Measurements from ENCODE around the gene TLL2.

The TLL2 gene

DNA sequence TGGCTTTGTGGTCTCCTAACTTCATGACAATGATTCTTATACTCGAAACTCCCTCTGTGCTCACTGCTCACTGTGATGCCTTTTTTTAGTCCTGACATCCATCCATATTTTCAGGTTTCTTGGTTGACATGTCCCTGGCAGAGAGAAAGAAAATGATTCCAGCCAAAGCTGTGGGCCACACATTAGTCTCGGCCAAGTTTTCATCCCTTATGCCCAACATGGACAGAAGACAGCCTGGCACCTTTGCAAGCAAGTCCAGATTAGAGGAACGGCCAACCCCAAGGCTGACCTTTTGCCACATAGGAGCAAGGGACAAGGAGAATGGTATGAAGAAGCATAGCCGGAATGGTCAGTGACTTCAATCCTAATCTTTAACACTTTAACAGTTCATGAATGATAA is 146.3 kb downstream of the TLL2 start:
- H3K4me3 ChIP-seq (ENCODE audit: low read depth, low read length) = no peak overlapping the region

DNA sequence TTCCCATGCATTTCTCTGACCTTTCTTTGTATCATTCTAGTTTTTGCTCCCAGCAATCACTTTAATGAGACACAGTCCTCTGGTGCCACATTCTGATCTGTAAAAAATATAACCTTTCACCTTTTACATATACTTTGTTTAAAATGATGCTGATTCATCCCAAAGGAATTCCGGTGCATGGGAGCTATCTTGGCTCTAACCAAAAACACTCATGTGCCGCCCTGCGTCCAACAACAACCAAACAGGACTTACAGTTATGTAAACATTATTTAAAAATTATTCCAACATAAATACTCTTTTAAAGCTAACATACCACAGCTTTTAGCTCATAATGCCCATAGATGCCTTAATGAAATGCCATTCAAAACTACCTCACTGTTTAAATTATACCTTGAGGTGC is 147.2 kb downstream of the TLL2 start:
- H3K4me3 ChIP-seq (ENCODE audit: low read depth, low read length) = no peak overlapping the region

DNA sequence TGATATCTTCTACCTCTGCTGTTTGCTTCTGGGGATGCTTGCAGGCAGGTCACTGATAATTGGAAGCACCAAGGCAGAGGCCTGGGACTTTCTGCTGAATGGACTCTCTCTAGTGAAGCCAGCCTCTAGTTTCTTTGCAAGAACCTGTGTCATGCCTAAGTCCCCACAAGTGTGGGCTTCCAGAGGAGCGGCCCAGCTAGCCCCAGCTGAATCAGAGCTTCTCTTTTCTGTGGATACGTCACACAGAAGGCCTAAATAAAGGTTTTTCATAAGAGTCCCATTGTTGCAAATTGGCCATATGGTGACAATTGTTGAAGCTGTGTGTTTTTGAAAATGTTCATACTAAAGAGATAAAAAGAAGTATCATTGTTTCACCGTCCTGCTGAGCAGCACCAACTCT is 148.2 kb downstream of the TLL2 start:
- no peak overlapping the region for H3K4me3 ChIP-seq (ENCODE audit: low read depth, low read length)

DNA sequence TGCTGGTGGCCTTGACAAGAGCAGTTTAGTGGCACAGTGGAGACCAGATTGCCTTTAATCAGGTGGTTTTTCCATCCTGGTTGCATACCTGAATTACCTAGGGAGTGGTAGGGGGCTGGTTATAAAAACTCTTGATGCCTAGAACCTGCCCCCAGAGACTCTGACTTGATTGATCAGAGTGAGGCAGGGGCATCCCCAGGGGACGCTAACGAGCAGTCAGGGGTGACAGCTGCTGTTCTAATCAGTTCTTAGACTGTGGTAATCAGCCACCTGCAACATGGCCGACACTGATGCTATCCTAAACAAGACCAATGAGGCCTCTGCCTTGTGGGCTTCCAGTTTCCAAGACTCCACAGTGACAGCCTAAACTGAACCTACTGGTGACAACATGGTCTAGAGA is 153.0 kb downstream of the TLL2 start:
- no peak overlapping the region for H3K4me3 ChIP-seq (ENCODE audit: low read depth, low read length)

DNA sequence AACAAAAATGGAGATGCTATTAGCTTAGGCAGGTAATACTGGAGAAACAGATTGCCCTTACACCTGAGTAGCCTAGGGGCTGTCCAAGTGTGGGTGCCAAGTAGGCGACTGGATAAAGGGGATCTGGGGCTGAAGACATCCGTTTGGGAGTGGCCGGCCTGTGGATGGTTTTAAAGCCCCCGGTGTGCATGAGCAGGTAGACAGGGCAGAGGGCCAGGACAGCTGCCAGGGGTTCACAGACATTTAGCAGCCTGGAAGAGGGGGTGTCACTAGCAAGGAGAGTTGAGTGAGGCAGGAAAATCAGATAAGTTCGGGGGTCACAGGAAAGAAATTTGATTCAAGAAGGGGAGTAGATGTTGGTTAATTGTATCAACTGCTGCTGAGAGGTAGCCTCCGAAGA is 153.4 kb downstream of the TLL2 start:
- H3K4me3 ChIP-seq (ENCODE audit: low read depth, low read length) = no peak overlapping the region

DNA sequence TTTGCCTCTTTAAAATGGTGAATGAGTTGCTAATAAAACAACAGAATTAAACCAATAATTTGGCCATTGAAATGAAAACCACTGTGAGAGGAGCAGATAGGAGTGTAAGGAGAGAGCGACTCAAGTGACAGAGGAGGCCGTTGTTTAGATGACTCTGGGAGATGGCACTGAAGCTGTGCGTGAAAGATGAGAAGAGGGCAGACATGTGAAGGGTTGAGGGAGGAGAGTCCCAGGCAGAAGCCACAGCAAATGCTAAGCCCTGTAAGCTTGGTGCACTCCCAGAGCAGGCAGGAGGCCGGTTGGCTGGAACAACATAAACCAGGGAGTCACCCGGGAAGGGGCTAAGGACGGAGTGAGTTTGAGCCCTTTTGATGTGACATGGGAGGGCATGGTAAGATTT is 154.1 kb downstream of the TLL2 start:
- no peak overlapping the region for H3K4me3 ChIP-seq (ENCODE audit: low read depth, low read length)

DNA sequence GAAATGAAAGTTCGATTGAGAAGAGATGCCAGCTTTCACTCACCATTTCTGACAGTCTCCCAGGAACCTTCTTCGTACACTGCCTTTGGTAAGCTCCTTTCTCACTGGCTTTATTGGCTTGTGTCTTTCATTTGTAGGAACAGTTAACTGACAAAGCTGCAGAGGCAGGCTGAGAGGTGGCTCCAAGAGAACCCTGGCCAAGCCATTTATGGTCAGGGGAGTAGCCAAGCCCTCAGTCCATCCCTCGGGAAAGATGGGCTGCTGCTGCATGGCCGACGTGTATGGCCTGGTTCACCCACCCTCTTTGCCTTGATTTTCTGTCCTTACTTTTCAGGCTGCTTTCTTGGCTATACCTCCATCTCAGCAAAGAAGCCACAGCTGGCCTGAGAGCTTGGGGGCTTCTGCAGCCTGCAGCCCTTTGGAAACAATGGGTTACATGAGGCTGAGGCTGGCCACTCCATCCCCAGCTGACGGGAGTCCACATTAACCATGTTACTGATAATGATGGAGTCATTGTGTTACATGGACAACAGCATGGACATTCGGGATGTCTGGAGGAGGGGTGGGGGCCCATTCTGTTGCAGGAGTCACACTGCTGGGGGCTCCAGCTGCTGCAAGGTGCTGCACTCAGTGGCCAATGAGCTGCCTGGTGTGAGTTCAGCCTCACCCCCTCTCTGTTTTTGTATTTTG is 154.7 kb downstream of the TLL2 start, which contains the start of gene OPALIN:
Gene OPALIN (minus strand): TSS at position 152 of the 690 bp plus-strand sequence. CDS start 106 bp downstream, at position 46.
- H3K4me3 ChIP-seq (ENCODE audit: low read depth, low read length) = no peak within 1 kb of the TSS

DNA sequence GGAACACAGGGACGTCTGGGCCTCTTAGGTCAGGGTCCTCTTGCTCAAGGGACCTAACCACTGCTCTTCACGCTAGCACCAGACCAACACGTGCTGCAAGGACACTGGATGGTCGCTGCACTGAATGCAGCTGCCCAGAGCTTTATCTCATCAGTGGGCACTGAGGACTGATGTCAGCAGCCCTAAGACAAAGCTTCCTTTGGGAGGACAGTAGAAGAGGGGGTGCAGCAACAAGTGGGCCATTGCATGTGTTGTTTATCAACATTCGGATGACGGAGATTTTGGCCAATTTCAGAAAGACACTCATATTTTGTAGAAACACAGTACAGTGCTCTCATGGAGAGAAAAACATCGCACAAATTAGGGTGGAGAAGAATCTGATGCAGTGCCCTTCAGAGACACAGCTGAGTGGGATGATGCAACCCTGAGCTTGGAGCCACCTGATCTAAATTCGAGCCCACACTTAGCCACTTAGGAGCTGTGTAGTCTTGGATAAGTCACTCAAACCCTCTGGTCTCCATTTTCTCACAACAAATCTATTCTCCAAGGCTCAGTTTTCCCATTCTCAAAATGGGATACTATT is 156.6 kb downstream of the TLL2 start:
- no peak overlapping the region for H3K4me3 ChIP-seq (ENCODE audit: low read depth, low read length)

DNA sequence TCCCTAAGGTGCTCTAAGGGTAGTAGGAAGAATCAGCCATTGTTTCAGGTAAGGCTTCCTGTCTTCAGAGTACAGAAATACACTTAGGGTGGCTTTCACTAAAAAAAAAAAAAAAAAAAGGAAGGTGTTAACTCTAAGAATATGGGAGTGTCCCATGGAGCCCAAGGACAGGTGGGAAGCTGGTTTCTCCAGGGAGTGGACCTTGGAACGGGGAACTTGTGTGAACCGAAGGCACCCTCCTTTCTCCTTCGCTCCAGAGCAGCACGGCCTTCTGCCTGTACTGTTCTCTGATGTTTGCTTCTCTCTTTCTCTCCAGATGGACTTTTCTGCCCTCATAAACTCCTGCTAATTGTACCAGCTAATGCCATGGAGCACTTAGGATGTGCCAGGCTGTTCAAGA is 161.1 kb downstream of the TLL2 start:
- H3K4me3 ChIP-seq (ENCODE audit: low read depth, low read length) = no peak overlapping the region

DNA sequence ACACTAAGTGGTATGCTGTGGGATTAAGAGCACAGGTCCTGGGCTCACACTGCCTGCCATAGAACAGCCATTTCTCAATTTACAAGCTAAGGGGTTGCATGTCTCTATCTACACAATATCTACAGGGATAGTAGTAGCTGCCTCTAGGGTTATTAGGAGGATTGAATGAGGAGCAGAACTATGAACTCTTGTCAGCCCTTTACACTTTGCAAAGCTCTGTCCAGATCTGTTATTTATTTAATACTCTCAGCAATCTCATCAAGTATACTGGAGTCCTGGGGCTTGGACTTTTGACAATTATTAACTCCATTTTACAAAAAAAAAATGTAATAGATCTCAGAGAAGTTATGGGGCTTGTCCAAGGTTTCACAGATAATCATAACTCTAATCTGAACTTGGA is 161.7 kb downstream of the TLL2 start:
- no peak overlapping the region for H3K4me3 ChIP-seq (ENCODE audit: low read depth, low read length)

DNA sequence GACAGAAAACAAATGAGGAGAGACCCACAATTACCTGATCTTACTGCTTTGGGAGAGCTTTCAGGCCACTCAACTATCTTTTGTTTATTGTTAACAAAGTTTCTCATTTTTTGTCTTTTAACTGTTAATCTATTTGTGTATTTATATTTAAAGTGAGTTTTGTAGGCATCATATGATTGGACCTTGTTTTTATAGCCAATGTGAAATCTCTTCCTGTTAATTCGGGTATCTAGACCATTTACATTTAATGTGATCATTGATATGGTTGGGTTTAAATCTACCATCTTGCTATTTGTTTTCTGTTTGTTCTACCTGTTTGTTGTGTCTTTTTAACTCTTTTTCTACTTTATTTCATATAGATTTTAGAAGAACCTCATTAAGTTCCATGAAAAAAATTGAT is 167.4 kb downstream of the TLL2 start:
- H3K4me3 ChIP-seq (ENCODE audit: low read depth, low read length) = no peak overlapping the region

DNA sequence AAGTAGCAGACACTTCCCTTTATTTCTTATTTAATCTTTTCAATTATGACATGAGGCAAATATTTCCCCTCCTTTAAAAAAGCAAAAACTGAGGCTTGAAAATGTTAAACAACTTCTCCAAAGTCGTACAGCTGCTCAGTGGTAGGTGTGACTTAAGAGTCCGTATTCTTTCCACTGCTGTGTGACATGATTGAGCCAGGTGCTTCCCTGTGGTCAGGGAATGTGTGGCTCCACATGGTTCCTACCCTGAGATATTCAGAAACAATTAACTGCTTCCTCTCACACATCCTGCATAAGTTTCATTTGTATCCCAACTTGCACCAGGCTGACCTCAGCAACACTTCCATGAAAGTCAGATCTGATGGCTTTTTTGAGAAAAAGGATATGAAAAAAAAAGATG is 168.5 kb downstream of the TLL2 start:
- no peak overlapping the region for H3K4me3 ChIP-seq (ENCODE audit: low read depth, low read length)

DNA sequence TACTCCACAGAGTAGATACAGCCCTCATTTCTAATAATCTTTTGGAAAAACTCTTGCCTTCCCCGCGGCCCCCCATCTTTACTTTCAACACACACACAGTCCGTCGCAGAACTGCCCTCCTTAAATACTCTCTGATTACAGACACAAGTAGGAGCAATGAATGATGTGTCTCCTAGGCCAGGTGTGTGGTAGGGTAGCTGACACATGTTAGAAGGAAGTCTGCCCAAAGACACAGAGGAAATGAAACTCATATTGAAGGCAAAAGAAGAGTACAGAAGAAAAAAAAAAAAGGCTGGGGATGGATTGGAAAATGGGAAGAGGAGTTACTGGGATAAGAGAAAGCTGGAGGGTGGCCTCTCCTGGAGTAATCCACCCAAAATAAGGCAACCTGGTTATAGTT is 169.5 kb downstream of the TLL2 start:
- H3K4me3 ChIP-seq (ENCODE audit: low read depth, low read length) = no peak overlapping the region

DNA sequence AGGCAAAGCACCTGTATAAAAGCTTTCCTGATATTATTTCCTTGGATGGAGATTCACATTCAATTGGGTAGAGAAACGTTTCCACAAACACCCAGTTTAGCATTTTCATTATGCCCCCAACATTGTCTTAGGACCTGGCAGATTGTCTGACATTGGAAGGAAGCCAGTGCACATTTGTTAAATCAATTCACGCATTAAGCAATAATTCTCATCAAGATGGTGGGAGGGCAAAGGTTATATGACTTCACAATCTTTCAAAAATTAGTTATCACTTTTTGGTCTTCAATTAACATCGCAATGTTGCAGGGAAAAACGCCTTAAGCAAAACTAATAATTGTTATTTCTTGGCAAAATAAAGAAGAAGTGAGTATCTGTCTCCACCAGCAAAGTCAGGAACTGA is 171.3 kb downstream of the TLL2 start:
- H3K4me3 ChIP-seq (ENCODE audit: low read depth, low read length) = no peak overlapping the region

DNA sequence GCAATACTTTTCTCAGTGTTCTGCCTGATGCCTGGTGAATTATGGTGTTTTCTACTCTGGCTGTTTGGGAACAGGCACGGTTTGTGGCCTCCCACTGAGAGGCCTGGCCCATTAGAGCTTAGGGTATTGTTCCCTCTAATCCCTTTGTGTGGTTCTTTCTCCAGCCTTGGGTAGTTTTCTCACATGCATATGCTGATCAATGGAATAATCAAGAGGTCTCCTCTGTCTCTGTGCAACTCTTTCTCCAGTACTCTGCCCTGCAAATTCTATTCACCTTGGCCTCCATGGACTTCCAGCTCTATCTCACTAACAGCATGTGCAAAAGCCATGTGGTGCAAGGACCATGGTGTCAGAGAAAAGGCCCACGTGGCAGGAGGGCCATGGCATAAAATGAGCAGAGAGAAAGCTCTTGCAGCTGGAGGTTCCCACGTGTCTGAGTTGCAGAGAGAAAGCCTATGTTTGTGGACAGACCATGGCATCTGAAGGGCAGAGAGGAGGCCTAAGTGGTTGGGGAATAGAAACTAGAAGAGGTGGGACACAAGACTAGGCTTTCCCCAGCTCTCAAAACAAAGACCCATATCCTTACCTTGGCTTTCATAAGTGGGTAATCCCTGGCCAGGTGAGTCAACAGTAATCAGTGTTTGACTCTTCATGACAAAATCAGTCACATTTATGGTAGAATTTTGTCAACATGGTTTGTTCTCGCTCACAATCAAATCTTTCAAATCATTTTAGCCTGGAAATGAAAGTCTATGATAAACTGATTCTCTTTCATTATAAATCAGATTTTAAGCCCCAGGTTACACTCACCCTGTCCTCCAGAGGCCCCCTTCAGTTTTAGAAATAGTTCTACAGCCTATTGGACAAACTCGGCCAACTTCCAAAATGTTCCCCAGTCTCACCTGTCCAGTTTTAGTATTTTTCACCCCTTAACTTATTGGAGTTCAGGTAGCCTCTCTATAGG is 172.2 kb downstream of the TLL2 start:
- no peak overlapping the region for H3K4me3 ChIP-seq (ENCODE audit: low read depth, low read length)

DNA sequence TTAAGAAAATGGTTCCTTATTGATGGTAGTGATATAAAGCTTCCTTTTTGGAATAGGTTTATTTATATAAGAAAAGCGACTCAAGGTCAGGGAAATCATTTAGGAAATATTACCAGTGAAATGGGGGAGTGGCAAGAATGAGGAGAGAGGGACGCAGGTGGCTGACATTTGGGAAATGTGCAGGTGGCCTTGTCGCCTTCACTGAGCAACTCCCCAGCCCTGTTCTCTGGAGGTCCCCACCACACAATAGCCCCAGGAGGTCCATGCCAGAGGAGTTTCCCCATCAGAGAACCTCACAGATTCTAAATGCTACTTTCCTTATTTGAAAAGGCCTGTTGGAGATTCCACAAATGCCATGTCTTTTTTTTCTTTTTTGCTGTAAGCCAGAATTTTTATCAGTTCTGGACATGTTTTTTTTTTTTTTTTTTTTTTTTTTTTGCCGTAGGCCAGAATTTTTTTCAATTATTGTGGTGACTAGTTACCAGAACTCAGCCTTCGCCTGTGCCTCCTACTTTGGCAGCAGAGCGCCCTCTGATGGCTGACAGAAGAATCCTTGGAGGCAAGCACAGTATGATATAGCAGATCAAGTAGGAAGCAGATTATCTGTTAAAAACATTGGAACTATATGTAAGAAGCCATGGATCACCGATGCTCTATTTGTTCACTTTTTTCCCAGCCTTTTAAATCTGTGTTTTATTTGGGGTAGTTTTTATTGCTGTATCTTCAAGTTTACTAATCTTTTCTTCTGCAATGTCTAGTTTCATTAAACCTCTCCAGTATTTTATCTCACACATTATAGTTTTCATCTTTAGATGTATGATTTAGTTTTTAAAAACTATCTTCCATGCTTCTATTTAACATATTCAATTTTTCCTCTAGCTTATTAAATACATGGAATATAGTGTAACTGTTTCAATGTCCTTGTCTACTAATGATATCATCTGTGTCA is 173.5 kb downstream of the TLL2 start:
- H3K4me3 ChIP-seq (ENCODE audit: low read depth, low read length) = no peak overlapping the region

DNA sequence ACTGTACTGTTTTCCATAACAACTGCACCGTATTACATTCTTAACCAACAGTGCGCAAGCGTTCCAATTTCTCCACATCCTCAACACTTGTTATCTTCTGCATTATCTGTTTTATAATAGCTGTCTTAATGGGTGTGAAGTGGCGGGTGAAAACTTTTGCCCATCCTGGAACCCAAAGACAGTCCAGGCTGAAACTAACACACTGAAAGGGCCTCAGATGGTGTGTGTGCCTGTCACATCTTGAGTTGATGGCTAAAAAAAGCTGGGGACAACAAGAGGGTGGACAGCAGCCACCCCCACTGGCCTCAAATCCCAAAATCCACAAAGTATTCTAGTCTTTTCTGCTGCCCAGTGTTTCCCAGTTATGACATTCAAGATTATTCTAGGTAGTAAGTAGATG is 174.3 kb downstream of the TLL2 start:
- no peak overlapping the region for H3K4me3 ChIP-seq (ENCODE audit: low read depth, low read length)

DNA sequence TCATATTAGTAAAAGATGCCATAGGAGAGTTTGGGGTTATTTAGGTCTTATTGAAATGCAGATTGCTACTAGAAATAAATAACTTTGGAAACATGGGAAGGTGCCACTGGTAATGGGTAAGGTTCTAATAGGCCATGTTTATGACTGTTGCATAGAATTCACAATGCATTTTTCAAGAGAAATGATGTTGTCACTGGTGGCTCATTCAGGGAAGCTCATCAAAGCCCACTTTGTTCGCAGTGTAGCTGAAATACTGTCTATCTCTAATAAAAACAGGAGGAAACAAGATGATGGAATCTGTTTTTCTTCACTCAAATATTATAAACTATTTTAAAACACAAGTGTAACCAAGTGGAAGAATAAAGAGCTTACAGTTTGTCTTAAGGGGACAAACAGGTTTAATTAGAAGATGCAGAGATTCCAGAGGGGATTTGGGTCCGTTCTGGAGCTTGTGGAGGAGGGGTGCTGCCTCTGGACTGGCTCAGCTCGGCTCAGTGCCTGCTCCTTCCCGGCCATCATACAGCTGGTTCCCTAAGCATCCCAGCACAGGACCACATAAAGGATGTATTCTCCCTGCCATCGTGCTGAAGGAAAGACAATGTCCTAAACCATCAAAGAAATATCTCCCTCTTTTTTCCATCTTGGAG is 175.3 kb downstream of the TLL2 start:
- H3K4me3 ChIP-seq (ENCODE audit: low read depth, low read length) = no peak overlapping the region

DNA sequence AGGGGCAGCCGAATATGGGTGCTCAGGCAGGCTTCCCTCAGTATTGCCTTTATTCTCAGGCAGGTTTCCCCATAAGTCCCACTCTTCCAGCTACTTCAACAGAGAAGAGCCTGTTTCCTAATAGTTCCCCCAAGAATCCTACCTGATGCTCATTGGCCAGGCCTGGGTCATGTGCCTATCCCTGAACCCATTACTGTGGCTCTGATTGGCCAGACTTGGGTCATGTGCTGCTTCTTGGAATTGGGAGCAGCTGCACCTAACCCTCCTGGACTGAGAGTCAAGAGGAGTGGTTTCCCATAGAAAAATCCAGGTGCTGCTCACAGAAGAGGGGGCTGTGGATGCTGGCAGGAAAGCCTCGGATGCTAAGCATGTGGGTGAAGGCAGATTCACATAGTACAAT is 176.6 kb downstream of the TLL2 start:
- H3K4me3 ChIP-seq (ENCODE audit: low read depth, low read length) = no peak overlapping the region

Data from iPS-11a (cell line).